H1 (cell line): ENCODE data around the gene PMFBP1. TPM values are rescaled to one million over a fixed set of nuclear protein-coding genes. Genes with fewer than 3 reads are reported as not detected.

Experiments used
- CTCF ChIA-PET: fragments of 300-600 bp; sonication (Branson Sonifier 250); formaldehyde crosslinking; loops from one replicate; lab custom pipeline; 2021; ENCODE audit not compliant: partially characterized antibody; lab: Charles Lee
- POLR2A ChIA-PET: fragments of 300-600 bp; sonication (Branson Sonifier 250); formaldehyde crosslinking; loops from one replicate; lab custom pipeline; 2021; ENCODE audit warnings: inconsistent platforms; ENCODE audit not compliant: partially characterized antibody; lab: Charles Lee
- DNase-seq, 2 experiments: peaks; one replicate each; pipeline versions ENCODE4 v3.0.0 to v3.0.0-alpha.2; 2010 to 2022; ENCODE audit warnings: low spot score in 2 of 2, low read depth in 1 of 2, mixed read lengths in 1 of 2
- FAIRE-seq: peaks from 2 replicates; lab custom pipeline; 2011; peaks lifted over from hg19 to GRCh38; lab: Jason Lieb, UNC
- H2AFZ ChIP-seq: 2 replicates; pipeline ENCODE4 v1.8.1; 2012; ENCODE audit warnings: low read length, inconsistent platforms
- H2AK5ac ChIP-seq: 2 replicates; pipeline ENCODE4 v1.6.1; 2013; ENCODE audit warnings: low read depth, low read length
- H2BK120ac ChIP-seq: replicated peaks from 2 replicates; pipeline ENCODE3; 2013; ENCODE audit warnings: low read depth, low read length, inconsistent platforms
- H2BK12ac ChIP-seq: 2 replicates; pipeline ENCODE4 v1.6.1; 2013; ENCODE audit warnings: low read depth, low read length
- H2BK15ac ChIP-seq: 2 replicates; pipeline ENCODE4 v1.6.1; 2013; ENCODE audit warnings: low read length
- H2BK20ac ChIP-seq: 2 replicates; pipeline ENCODE4 v1.6.1; 2013; ENCODE audit warnings: low read length
- H2BK5ac ChIP-seq: 2 replicates; pipeline ENCODE4 v1.6.1; 2013; ENCODE audit warnings: low read depth, low read length
- H3K14ac ChIP-seq: 2 replicates; pipeline ENCODE4 v1.6.1; 2013; ENCODE audit warnings: inconsistent platforms; ENCODE audit not compliant: insufficient read length
- H3K18ac ChIP-seq: 2 replicates; pipeline ENCODE4 v1.6.1; 2013; ENCODE audit warnings: low read length; ENCODE audit errors: extremely low read depth
- H3K23ac ChIP-seq: 2 replicates; pipeline ENCODE4 v1.6.1; 2013; ENCODE audit warnings: inconsistent platforms; ENCODE audit not compliant: insufficient read length
- H3K23me2 ChIP-seq: 2 replicates; pipeline ENCODE4 v1.6.1; 2013; ENCODE audit warnings: low read depth, low read length
- H3K27ac ChIP-seq: 2 replicates; pipeline ENCODE4 v1.6.1; 2011; ENCODE audit warnings: low read depth, low read length, inconsistent platforms
- H3K27me3 ChIP-seq, 4 experiments: replicated peaks in 1 of 4; 1 replicate in 1 of 4; 2 replicates in 3 of 4; pipeline versions ENCODE4 v1.6.1 to v1.8.1; 2011 to 2013; ENCODE audit warnings: low read length in 3 of 4, mild to moderate bottlenecking in 3 of 4, inconsistent platforms in 2 of 4, mixed read lengths in 2 of 4, moderate library complexity in 1 of 4; ENCODE audit not compliant: control insufficient read depth in 3 of 4, insufficient read depth in 3 of 4; ENCODE audit errors: extremely low read depth in 1 of 4
- H3K36me3 ChIP-seq, 4 experiments: 2 replicates each; pipeline versions ENCODE4 v1.6.1 to v1.8.1; 2011 to 2013; ENCODE audit warnings: mild to moderate bottlenecking in 4 of 4, low read length in 3 of 4, moderate library complexity in 2 of 4, control low read depth in 1 of 4, inconsistent platforms in 1 of 4; ENCODE audit not compliant: insufficient read depth in 4 of 4, control insufficient read depth in 2 of 4
- H3K4ac ChIP-seq: replicated peaks from 2 replicates; pipeline ENCODE3; 2013; ENCODE audit warnings: low read length, low read depth, mixed read lengths, inconsistent platforms; ENCODE audit not compliant: insufficient read length
- H3K4me1 ChIP-seq, 4 experiments: replicated peaks in 1 of 4; 1 replicate in 1 of 4; 2 replicates in 3 of 4; pipeline versions ENCODE4 v1.6.1 to v1.8.1; 2011 to 2013; ENCODE audit warnings: low read length in 3 of 4, inconsistent platforms in 2 of 4, mixed read lengths in 1 of 4; ENCODE audit not compliant: insufficient read depth in 4 of 4, control insufficient read depth in 3 of 4
- H3K4me2 ChIP-seq, 2 experiments: 2 replicates each; pipeline versions ENCODE4 v1.6.1 to v1.8.1; 2011 to 2013; ENCODE audit warnings: low read depth in 2 of 2, low read length in 2 of 2, control low read depth in 1 of 2, inconsistent platforms in 1 of 2, mild to moderate bottlenecking in 1 of 2; ENCODE audit not compliant: insufficient read depth in 1 of 2
- H3K4me3 ChIP-seq, 4 experiments: fragments of 200-600, 300-600 bp in 1 of 4; sonication (generic), shearing (Covaris generic), sonication (Bioruptor Twin) in 1 of 4; 2 replicates each; pipeline versions ENCODE4 v1.5.1 to v1.8.1; 2011 to 2016; ENCODE audit warnings: low read length in 4 of 4, low read depth in 3 of 4, control low read depth in 2 of 4, inconsistent platforms in 2 of 4, mild to moderate bottlenecking in 2 of 4, mixed read lengths in 1 of 4, moderate library complexity in 1 of 4; ENCODE audit not compliant: insufficient read depth in 2 of 4; ENCODE audit errors: extremely low read depth in 1 of 4
- H3K56ac ChIP-seq: replicated peaks from 2 replicates; pipeline ENCODE3; 2013; ENCODE audit warnings: low read depth, mild to moderate bottlenecking, mixed read lengths, low read length, inconsistent platforms; ENCODE audit not compliant: insufficient read length
- H3K79me1 ChIP-seq: 2 replicates; pipeline ENCODE4 v1.6.1; 2013; ENCODE audit warnings: low read depth, low read length, control low read depth
- H3K79me2 ChIP-seq, 2 experiments: 2 replicates each; pipeline versions ENCODE4 v1.6.1 to v1.8.1; 2012 to 2013; ENCODE audit warnings: low read length in 2 of 2, mild to moderate bottlenecking in 2 of 2, inconsistent platforms in 1 of 2; ENCODE audit not compliant: insufficient read depth in 2 of 2, control insufficient read depth in 1 of 2
- H3K9ac ChIP-seq, 4 experiments: replicated peaks in 1 of 4; 1 replicate in 1 of 4; 2 replicates in 3 of 4; pipeline versions ENCODE4 v1.6.1 to v1.8.1; 2011 to 2013; ENCODE audit warnings: low read depth in 3 of 4, low read length in 3 of 4, control low read depth in 2 of 4, mild to moderate bottlenecking in 2 of 4, moderate library complexity in 2 of 4, inconsistent platforms in 1 of 4; ENCODE audit errors: extremely low read depth in 1 of 4
- H3K9me3 ChIP-seq, 2 experiments: 2 replicates each; pipeline versions ENCODE4 v1.6.1 to v1.8.1; 2012 to 2013; ENCODE audit warnings: mild to moderate bottlenecking in 2 of 2, moderate library complexity in 2 of 2, control low read depth in 1 of 2, inconsistent platforms in 1 of 2, low read depth in 1 of 2, low read length in 1 of 2, mixed read lengths in 1 of 2; ENCODE audit not compliant: insufficient read depth in 2 of 2
- H4K20me1 ChIP-seq, 2 experiments: replicated peaks in 1 of 2; 2 replicates each; pipeline versions ENCODE3 to v1.8.1; 2011 to 2013; ENCODE audit warnings: inconsistent platforms in 2 of 2, low read length in 2 of 2, mild to moderate bottlenecking in 1 of 2; ENCODE audit not compliant: insufficient read depth in 2 of 2, control insufficient read depth in 1 of 2
- H4K5ac ChIP-seq: 2 replicates; pipeline ENCODE4 v1.6.1; 2013; ENCODE audit warnings: low read length, low read depth, mixed read lengths, inconsistent platforms; ENCODE audit not compliant: insufficient read length
- H4K8ac ChIP-seq: 2 replicates; pipeline ENCODE4 v1.8.0; 2013; ENCODE audit warnings: mild to moderate bottlenecking, moderate library complexity, low read length, inconsistent platforms; ENCODE audit not compliant: insufficient read depth; ENCODE audit errors: extremely low read depth
- H4K91ac ChIP-seq: replicated peaks from 2 replicates; pipeline ENCODE3; 2013; ENCODE audit warnings: low read length, mixed read lengths, inconsistent platforms; ENCODE audit not compliant: insufficient read length
- BRCA1 ChIP-seq: IDR thresholded peaks from 2 replicates; pipeline ENCODE4 v1.6.1; 2012; ENCODE audit warnings: low read depth, low read length, improper control_type of control experiment
- CREB1 ChIP-seq: IDR thresholded peaks from 2 replicates; pipeline ENCODE4 v1.6.1; 2012; ENCODE audit warnings: inconsistent platforms
- HDAC6 ChIP-seq: IDR thresholded peaks from one replicate; pipeline ENCODE4 v1.7.1; 2012; ENCODE audit warnings: low read depth, mild to moderate bottlenecking, inconsistent platforms, low read length, moderate library complexity
- MAFK ChIP-seq: IDR thresholded peaks from 2 replicates; pipeline ENCODE4 v1.6.1; 2012; ENCODE audit warnings: low read depth, mild to moderate bottlenecking, improper control_type of control experiment, low read length
- PHF8 ChIP-seq: fragments of 200-600 bp; sonication (generic); conservative IDR thresholded peaks from 2 replicates; pipeline ENCODE4 v1.7.1; 2012; ENCODE audit warnings: low read depth, mild to moderate bottlenecking, inconsistent platforms, low read length, moderate library complexity
- POLR2AphosphoS5 ChIP-seq: IDR thresholded peaks from 2 replicates; pipeline ENCODE4 v1.6.1; 2011; ENCODE audit warnings: low read depth, low read length
- RXRA ChIP-seq: IDR thresholded peaks from 2 replicates; pipeline ENCODE4 v1.6.1; 2011; ENCODE audit warnings: low read depth, mild to moderate bottlenecking, low read length, moderate library complexity; ENCODE audit not compliant: insufficient read depth
- SP1 ChIP-seq: IDR thresholded peaks from 2 replicates; pipeline ENCODE4 v1.6.1; 2011; ENCODE audit warnings: low read depth, low read length
- SRF ChIP-seq: IDR thresholded peaks from 2 replicates; pipeline ENCODE4 v1.6.1; 2011; ENCODE audit warnings: mild to moderate bottlenecking, low read depth, low read length, moderate library complexity
- TAF1 ChIP-seq: IDR thresholded peaks from 2 replicates; pipeline ENCODE4 v1.6.1; 2011; ENCODE audit warnings: mild to moderate bottlenecking, low read depth, low read length
- TAF7 ChIP-seq: optimal IDR thresholded peaks from 2 replicates; pipeline ENCODE3; 2011; ENCODE audit warnings: low read depth, mild to moderate bottlenecking, inconsistent platforms, low read length, moderate library complexity, borderline replicate concordance
- YY1 ChIP-seq: IDR thresholded peaks from 2 replicates; pipeline ENCODE4 v1.6.1; 2011; ENCODE audit warnings: low read depth, mild to moderate bottlenecking, low read length
- WGBS, 2 experiments: shearing (Covaris generic) in 1 of 2; methylation state at CpG; one replicate each; pipeline versions ENCODE4 v1.1.6 to v1.1.7; 2013 to 2015; ENCODE audit warnings: low lambda C conversion rate in 2 of 2, mixed read lengths in 2 of 2, inconsistent platforms in 1 of 2, low coverage in 1 of 2, missing lambda C conversion rate in 1 of 2; ENCODE audit not compliant: insufficient replicate concordance in 2 of 2, insufficient coverage in 1 of 2, insufficient read length in 1 of 2; ENCODE audit errors: extremely low coverage in 1 of 2, missing lambda C conversion rate in 1 of 2; 5-methylcytosine and 5-hydroxymethylcytosine counted together
- polyA plus RNA-seq, 7 experiments: library from polyadenylated mRNA; depleted of rRNA in 3 of 7; stranded (reverse) in 5 of 7; unstranded in 2 of 7; fragments of >200 nt in 5 of 7; fragments of 200-250 nt in 2 of 7; gene quantifications; 1 replicate in 5 of 7; 2 replicates in 1 of 7; 4 replicates in 1 of 7; pipeline versions ENCODE4 v1.2.1 to v1.2.3, GENCODE V29; 2011 to 2013; ENCODE audit warnings: missing spikeins in 2 of 7, mixed read lengths in 2 of 7
- total RNA-seq: library from RNA; stranded (reverse); fragmentation: NEBNext Ultra II Directional; extraction: Animal tissue kit (Norgen Biotek cat#: 25700); gene quantifications from 2 replicates; pipeline ENCODE4 v1.2.1, GENCODE V29; 2021
- TF ChIP-seq, protein P1 (sequence below): IDR thresholded peaks from 2 replicates; pipeline ENCODE4 v1.6.1; 2012; ENCODE audit warnings: low read length, inconsistent platforms
- TF ChIP-seq, protein P2 (sequence below): IDR thresholded peaks from 2 replicates; pipeline ENCODE4 v1.6.1; 2012; ENCODE audit warnings: inconsistent platforms

Gene PMFBP1
- total and polyA plus RNA-seq, 2 of the 8 experiments (the other 6 are each of a cell fraction or from before 2014, with no cell fraction given): 0.32 to 1.6 TPM

GRCh38 chr16:72107371-72107770 is 64.6 kb downstream of the PMFBP1 start:
- peaks cover 0 to 8% of the 10 kb centered on the region in 2 experiments for H4K20me1 ChIP-seq
- FAIRE-seq (no peak), DNase-seq (no peak)
- no peaks in the 10 kb centered on the region for H3K4me1 ChIP-seq
- POLR2A ChIA-PET: no interaction called here
- no peak overlapping the region for H3K4me3 ChIP-seq
- no peak overlapping the region for H3K9ac ChIP-seq
- H3K14ac ChIP-seq: no peak overlapping the region
- H3K4me2 ChIP-seq: no peak overlapping the region
- H3K4ac ChIP-seq: no peak overlapping the region
- H2BK15ac ChIP-seq: no peak overlapping the region
- no peaks in the 10 kb centered on the region for H3K9me3 ChIP-seq
- H2BK5ac ChIP-seq: no peak overlapping the region
- H2AK5ac ChIP-seq: no peak overlapping the region
- no peaks in the 10 kb centered on the region for H3K23me2 ChIP-seq
- no peaks in the 10 kb centered on the region for H3K79me2 ChIP-seq
- CTCF ChIA-PET: no interaction called here
- H3K27me3 ChIP-seq: no peaks in the 10 kb centered on the region
- H2BK12ac ChIP-seq: no peak overlapping the region
- H3K56ac ChIP-seq: no peak overlapping the region
- no peak overlapping the region for H4K8ac ChIP-seq
- H3K79me1 ChIP-seq: no peaks in the 10 kb centered on the region
- no peak overlapping the region for H3K27ac ChIP-seq
- peaks cover 36 to 86% (median 75%) of the 10 kb centered on the region in 4 experiments for H3K36me3 ChIP-seq
- H3K18ac ChIP-seq: no peak overlapping the region
- no peak overlapping the region for H3K23ac ChIP-seq
- H2BK120ac ChIP-seq: no peak overlapping the region
- 91% methylated on average over 17 of the region's 17 CpGs; no CpG with 5 or more reads in 1 of the 2 experiments for WGBS, 2 experiments
- no peak overlapping the region for H2AFZ ChIP-seq
- no peak overlapping the region for H4K5ac ChIP-seq
- H2BK20ac ChIP-seq: no peak overlapping the region
- H4K91ac ChIP-seq: no peak overlapping the region
- no peak for TF ChIP-seq SP1
- TF ChIP-seq PHF8: no peak
- no peak for TF ChIP-seq YY1
- TF ChIP-seq, protein P1, sequence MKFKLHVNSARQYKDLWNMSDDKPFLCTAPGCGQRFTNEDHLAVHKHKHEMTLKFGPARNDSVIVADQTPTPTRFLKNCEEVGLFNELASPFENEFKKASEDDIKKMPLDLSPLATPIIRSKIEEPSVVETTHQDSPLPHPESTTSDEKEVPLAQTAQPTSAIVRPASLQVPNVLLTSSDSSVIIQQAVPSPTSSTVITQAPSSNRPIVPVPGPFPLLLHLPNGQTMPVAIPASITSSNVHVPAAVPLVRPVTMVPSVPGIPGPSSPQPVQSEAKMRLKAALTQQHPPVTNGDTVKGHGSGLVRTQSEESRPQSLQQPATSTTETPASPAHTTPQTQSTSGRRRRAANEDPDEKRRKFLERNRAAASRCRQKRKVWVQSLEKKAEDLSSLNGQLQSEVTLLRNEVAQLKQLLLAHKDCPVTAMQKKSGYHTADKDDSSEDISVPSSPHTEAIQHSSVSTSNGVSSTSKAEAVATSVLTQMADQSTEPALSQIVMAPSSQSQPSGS: no peak
- no peak for TF ChIP-seq HDAC6
- no peak for TF ChIP-seq MAFK
- TF ChIP-seq TAF7: no peak
- TF ChIP-seq SRF: no peak
- no peak for TF ChIP-seq TAF1
- TF ChIP-seq, protein P2, sequence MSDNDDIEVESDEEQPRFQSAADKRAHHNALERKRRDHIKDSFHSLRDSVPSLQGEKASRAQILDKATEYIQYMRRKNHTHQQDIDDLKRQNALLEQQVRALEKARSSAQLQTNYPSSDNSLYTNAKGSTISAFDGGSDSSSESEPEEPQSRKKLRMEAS: no peak
- no peak for TF ChIP-seq BRCA1
- TF ChIP-seq POLR2AphosphoS5: no peak
- TF ChIP-seq RXRA: no peak
- no peak for TF ChIP-seq CREB1
